OCI-LY3 (cell line): Measurements from ENCODE around the gene PORCN.
"Not testable (repeated sequence)": the region's sequence is repeated elsewhere in the genome, so short reads cannot be mapped to it uniquely, and the experiment has no call there.

Experiments used
- EZH2phosphoT487 ChIP-seq: fragments of 200-600 bp; shearing (Covaris generic); IDR thresholded peaks from 2 replicates; pipeline ENCODE4 v1.6.1; 2018; ENCODE audit warnings: antibody characterized with exemption, mixed run types, low read depth
- TF ChIP-seq, protein P1 (sequence below): fragments of 200-600, 300-600 bp; sonication (generic); IDR thresholded peaks from 2 replicates; pipeline ENCODE4 v1.5.1; 2014; ENCODE audit warnings: antibody characterized with exemption, low read length, low read depth

DNA sequence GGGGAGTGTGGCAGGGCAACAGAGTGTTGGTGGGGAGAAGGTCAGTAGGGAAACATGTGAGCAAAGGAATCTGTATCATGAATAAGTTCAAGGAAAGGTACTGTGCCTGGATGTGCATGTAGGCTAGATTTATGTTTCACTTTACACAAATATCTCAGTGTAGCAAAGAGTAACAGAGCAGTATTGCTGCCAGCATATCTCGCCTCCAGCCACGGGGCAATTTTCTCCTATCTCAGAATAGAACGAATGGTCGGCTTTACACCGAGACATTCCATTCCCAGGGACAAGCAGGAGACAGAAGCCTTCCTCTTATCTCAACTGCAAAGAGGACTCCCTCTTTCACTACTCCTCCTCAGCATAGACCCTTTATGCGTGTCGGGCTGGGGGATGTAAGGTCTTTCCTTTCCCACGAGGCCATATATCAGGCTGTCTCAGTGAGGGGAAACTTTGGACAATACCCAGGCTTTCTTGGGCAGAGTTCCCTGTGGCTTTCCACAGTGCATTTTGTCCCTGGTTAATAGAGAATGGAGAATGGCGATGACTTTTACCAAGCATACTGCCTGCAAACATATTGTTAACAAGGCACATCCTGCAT is 47.0 kb downstream of the PORCN start:
- TF ChIP-seq, protein P1, sequence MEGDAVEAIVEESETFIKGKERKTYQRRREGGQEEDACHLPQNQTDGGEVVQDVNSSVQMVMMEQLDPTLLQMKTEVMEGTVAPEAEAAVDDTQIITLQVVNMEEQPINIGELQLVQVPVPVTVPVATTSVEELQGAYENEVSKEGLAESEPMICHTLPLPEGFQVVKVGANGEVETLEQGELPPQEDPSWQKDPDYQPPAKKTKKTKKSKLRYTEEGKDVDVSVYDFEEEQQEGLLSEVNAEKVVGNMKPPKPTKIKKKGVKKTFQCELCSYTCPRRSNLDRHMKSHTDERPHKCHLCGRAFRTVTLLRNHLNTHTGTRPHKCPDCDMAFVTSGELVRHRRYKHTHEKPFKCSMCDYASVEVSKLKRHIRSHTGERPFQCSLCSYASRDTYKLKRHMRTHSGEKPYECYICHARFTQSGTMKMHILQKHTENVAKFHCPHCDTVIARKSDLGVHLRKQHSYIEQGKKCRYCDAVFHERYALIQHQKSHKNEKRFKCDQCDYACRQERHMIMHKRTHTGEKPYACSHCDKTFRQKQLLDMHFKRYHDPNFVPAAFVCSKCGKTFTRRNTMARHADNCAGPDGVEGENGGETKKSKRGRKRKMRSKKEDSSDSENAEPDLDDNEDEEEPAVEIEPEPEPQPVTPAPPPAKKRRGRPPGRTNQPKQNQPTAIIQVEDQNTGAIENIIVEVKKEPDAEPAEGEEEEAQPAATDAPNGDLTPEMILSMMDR, result not testable (repeated sequence)
- not testable (repeated sequence) for TF ChIP-seq EZH2phosphoT487
